ENCODE data around the gene XYLT2.
"Not testable (repeated sequence)": the region's sequence is repeated elsewhere in the genome, so short reads cannot be mapped to it uniquely, and the experiment has no call there.

XYLT2 gene

GRCh38 chr17:50345432-50346312 lies at the start of gene XYLT2:
XYLT2 (plus strand) TSS chr17:50346126; CDS start chr17:50346141, 15 bp downstream.
- DNase-seq, result peak; percentile 93

GRCh38 chr17:50297407-50297865 lies 48.5 kb upstream of the XYLT2 start:
- peak; percentile 70 for DNase-seq

GRCh38 chr17:50298018-50298417 lies 47.9 kb upstream of the XYLT2 start:
- DNase-seq, result no peak

- no peak for DNase-seq
Observed at GRCh38 chr17:50299776-50300175, 46.1 kb upstream of the XYLT2 start.

GRCh38 chr17:50300824-50301223 lies 45.1 kb upstream of the XYLT2 start:
- not testable (repeated sequence) for DNase-seq

GRCh38 chr17:50301891-50302584 lies 43.9 kb upstream of the XYLT2 start:
- no peak for DNase-seq

- DNase-seq, result no peak
Observed at GRCh38 chr17:50303051-50303450, 42.9 kb upstream of the XYLT2 start.

GRCh38 chr17:50303596-50303995 lies 42.3 kb upstream of the XYLT2 start:
- DNase-seq, result no peak

GRCh38 chr17:50304781-50305404 lies 41.0 kb upstream of the XYLT2 start:
- DNase-seq, result no peak

GRCh38 chr17:50307654-50308053 lies 38.3 kb upstream of the XYLT2 start:
- no peak for DNase-seq

GRCh38 chr17:50308666-50309065 lies 37.3 kb upstream of the XYLT2 start:
- no peak for DNase-seq

GRCh38 chr17:50310455-50311111 lies 35.3 kb upstream of the XYLT2 start:
- DNase-seq, result no peak

- DNase-seq, result no peak
Observed at GRCh38 chr17:50311112-50311460, 34.8 kb upstream of the XYLT2 start.

GRCh38 chr17:50311483-50311882 lies 34.4 kb upstream of the XYLT2 start:
- DNase-seq, result no peak

- DNase-seq, result no peak
Observed at GRCh38 chr17:50312308-50312707, 33.6 kb upstream of the XYLT2 start.

GRCh38 chr17:50314456-50315011 lies 31.4 kb upstream of the XYLT2 start:
- DNase-seq, result no peak

GRCh38 chr17:50316016-50316587 lies 29.8 kb upstream of the XYLT2 start:
- DNase-seq, result no peak

- not testable (repeated sequence) for DNase-seq
Observed at GRCh38 chr17:50316660-50317059, 29.3 kb upstream of the XYLT2 start.

- DNase-seq, result no peak
Observed at GRCh38 chr17:50317121-50317520, 28.8 kb upstream of the XYLT2 start.

- DNase-seq, result no peak
Observed at GRCh38 chr17:50318501-50319285, 27.2 kb upstream of the XYLT2 start.

GRCh38 chr17:50319306-50320004 lies 26.5 kb upstream of the XYLT2 start:
- no peak for DNase-seq
